H1 (cell line): ENCODE measurements around the gene RIN3. TPM values are rescaled to one million over a fixed set of nuclear protein-coding genes. Genes with fewer than 3 reads are reported as not detected.

Experiments
- CTCF ChIA-PET: fragments of 300-600 bp; sonication (Branson Sonifier 250); formaldehyde crosslinking; loops from one replicate; lab custom pipeline; 2021; ENCODE audit not compliant: partially characterized antibody; lab: Charles Lee
- POLR2A ChIA-PET: fragments of 300-600 bp; sonication (Branson Sonifier 250); formaldehyde crosslinking; loops from one replicate; lab custom pipeline; 2021; ENCODE audit warnings: inconsistent platforms; ENCODE audit not compliant: partially characterized antibody; lab: Charles Lee
- DNase-seq, 2 experiments: peaks; one replicate each; pipeline versions ENCODE4 v3.0.0 to v3.0.0-alpha.2; 2010 to 2022; ENCODE audit warnings: low spot score in 2 of 2, low read depth in 1 of 2, mixed read lengths in 1 of 2
- FAIRE-seq: peaks from 2 replicates; lab custom pipeline; 2011; peaks lifted over from hg19 to GRCh38; lab: Jason Lieb, UNC
- H2AFZ ChIP-seq: 2 replicates; pipeline ENCODE4 v1.8.1; 2012; ENCODE audit warnings: low read length, inconsistent platforms
- H2AK5ac ChIP-seq: 2 replicates; pipeline ENCODE4 v1.6.1; 2013; ENCODE audit warnings: low read depth, low read length
- H2BK120ac ChIP-seq: replicated peaks from 2 replicates; pipeline ENCODE3; 2013; ENCODE audit warnings: low read depth, low read length, inconsistent platforms
- H2BK12ac ChIP-seq: 2 replicates; pipeline ENCODE4 v1.6.1; 2013; ENCODE audit warnings: low read depth, low read length
- H2BK15ac ChIP-seq: 2 replicates; pipeline ENCODE4 v1.6.1; 2013; ENCODE audit warnings: low read length
- H2BK20ac ChIP-seq: 2 replicates; pipeline ENCODE4 v1.6.1; 2013; ENCODE audit warnings: low read length
- H2BK5ac ChIP-seq: 2 replicates; pipeline ENCODE4 v1.6.1; 2013; ENCODE audit warnings: low read depth, low read length
- H3K14ac ChIP-seq: 2 replicates; pipeline ENCODE4 v1.6.1; 2013; ENCODE audit warnings: inconsistent platforms; ENCODE audit not compliant: insufficient read length
- H3K18ac ChIP-seq: 2 replicates; pipeline ENCODE4 v1.6.1; 2013; ENCODE audit warnings: low read length; ENCODE audit errors: extremely low read depth
- H3K23ac ChIP-seq: 2 replicates; pipeline ENCODE4 v1.6.1; 2013; ENCODE audit warnings: inconsistent platforms; ENCODE audit not compliant: insufficient read length
- H3K23me2 ChIP-seq: 2 replicates; pipeline ENCODE4 v1.6.1; 2013; ENCODE audit warnings: low read depth, low read length
- H3K27ac ChIP-seq: 2 replicates; pipeline ENCODE4 v1.6.1; 2011; ENCODE audit warnings: low read depth, low read length, inconsistent platforms
- H3K27me3 ChIP-seq, 4 experiments: replicated peaks in 1 of 4; 1 replicate in 1 of 4; 2 replicates in 3 of 4; pipeline versions ENCODE4 v1.6.1 to v1.8.1; 2011 to 2013; ENCODE audit warnings: low read length in 3 of 4, mild to moderate bottlenecking in 3 of 4, inconsistent platforms in 2 of 4, mixed read lengths in 2 of 4, moderate library complexity in 1 of 4; ENCODE audit not compliant: control insufficient read depth in 3 of 4, insufficient read depth in 3 of 4; ENCODE audit errors: extremely low read depth in 1 of 4
- H3K36me3 ChIP-seq, 4 experiments: 2 replicates each; pipeline versions ENCODE4 v1.6.1 to v1.8.1; 2011 to 2013; ENCODE audit warnings: mild to moderate bottlenecking in 4 of 4, low read length in 3 of 4, moderate library complexity in 2 of 4, control low read depth in 1 of 4, inconsistent platforms in 1 of 4; ENCODE audit not compliant: insufficient read depth in 4 of 4, control insufficient read depth in 2 of 4
- H3K4ac ChIP-seq: replicated peaks from 2 replicates; pipeline ENCODE3; 2013; ENCODE audit warnings: low read length, low read depth, mixed read lengths, inconsistent platforms; ENCODE audit not compliant: insufficient read length
- H3K4me1 ChIP-seq, 4 experiments: replicated peaks in 1 of 4; 1 replicate in 1 of 4; 2 replicates in 3 of 4; pipeline versions ENCODE4 v1.6.1 to v1.8.1; 2011 to 2013; ENCODE audit warnings: low read length in 3 of 4, inconsistent platforms in 2 of 4, mixed read lengths in 1 of 4; ENCODE audit not compliant: insufficient read depth in 4 of 4, control insufficient read depth in 3 of 4
- H3K4me2 ChIP-seq, 2 experiments: 2 replicates each; pipeline versions ENCODE4 v1.6.1 to v1.8.1; 2011 to 2013; ENCODE audit warnings: low read depth in 2 of 2, low read length in 2 of 2, control low read depth in 1 of 2, inconsistent platforms in 1 of 2, mild to moderate bottlenecking in 1 of 2; ENCODE audit not compliant: insufficient read depth in 1 of 2
- H3K4me3 ChIP-seq, 4 experiments: fragments of 200-600, 300-600 bp in 1 of 4; sonication (generic), shearing (Covaris generic), sonication (Bioruptor Twin) in 1 of 4; 2 replicates each; pipeline versions ENCODE4 v1.5.1 to v1.8.1; 2011 to 2016; ENCODE audit warnings: low read length in 4 of 4, low read depth in 3 of 4, control low read depth in 2 of 4, inconsistent platforms in 2 of 4, mild to moderate bottlenecking in 2 of 4, mixed read lengths in 1 of 4, moderate library complexity in 1 of 4; ENCODE audit not compliant: insufficient read depth in 2 of 4; ENCODE audit errors: extremely low read depth in 1 of 4
- H3K56ac ChIP-seq: replicated peaks from 2 replicates; pipeline ENCODE3; 2013; ENCODE audit warnings: low read depth, mild to moderate bottlenecking, mixed read lengths, low read length, inconsistent platforms; ENCODE audit not compliant: insufficient read length
- H3K79me1 ChIP-seq: 2 replicates; pipeline ENCODE4 v1.6.1; 2013; ENCODE audit warnings: low read depth, low read length, control low read depth
- H3K79me2 ChIP-seq, 2 experiments: 2 replicates each; pipeline versions ENCODE4 v1.6.1 to v1.8.1; 2012 to 2013; ENCODE audit warnings: low read length in 2 of 2, mild to moderate bottlenecking in 2 of 2, inconsistent platforms in 1 of 2; ENCODE audit not compliant: insufficient read depth in 2 of 2, control insufficient read depth in 1 of 2
- H3K9ac ChIP-seq, 4 experiments: replicated peaks in 1 of 4; 1 replicate in 1 of 4; 2 replicates in 3 of 4; pipeline versions ENCODE4 v1.6.1 to v1.8.1; 2011 to 2013; ENCODE audit warnings: low read depth in 3 of 4, low read length in 3 of 4, control low read depth in 2 of 4, mild to moderate bottlenecking in 2 of 4, moderate library complexity in 2 of 4, inconsistent platforms in 1 of 4; ENCODE audit errors: extremely low read depth in 1 of 4
- H3K9me3 ChIP-seq, 2 experiments: 2 replicates each; pipeline versions ENCODE4 v1.6.1 to v1.8.1; 2012 to 2013; ENCODE audit warnings: mild to moderate bottlenecking in 2 of 2, moderate library complexity in 2 of 2, control low read depth in 1 of 2, inconsistent platforms in 1 of 2, low read depth in 1 of 2, low read length in 1 of 2, mixed read lengths in 1 of 2; ENCODE audit not compliant: insufficient read depth in 2 of 2
- H4K20me1 ChIP-seq, 2 experiments: replicated peaks in 1 of 2; 2 replicates each; pipeline versions ENCODE3 to v1.8.1; 2011 to 2013; ENCODE audit warnings: inconsistent platforms in 2 of 2, low read length in 2 of 2, mild to moderate bottlenecking in 1 of 2; ENCODE audit not compliant: insufficient read depth in 2 of 2, control insufficient read depth in 1 of 2
- H4K5ac ChIP-seq: 2 replicates; pipeline ENCODE4 v1.6.1; 2013; ENCODE audit warnings: low read length, low read depth, mixed read lengths, inconsistent platforms; ENCODE audit not compliant: insufficient read length
- H4K8ac ChIP-seq: 2 replicates; pipeline ENCODE4 v1.8.0; 2013; ENCODE audit warnings: mild to moderate bottlenecking, moderate library complexity, low read length, inconsistent platforms; ENCODE audit not compliant: insufficient read depth; ENCODE audit errors: extremely low read depth
- H4K91ac ChIP-seq: replicated peaks from 2 replicates; pipeline ENCODE3; 2013; ENCODE audit warnings: low read length, mixed read lengths, inconsistent platforms; ENCODE audit not compliant: insufficient read length
- SIN3A ChIP-seq, 2 experiments: IDR thresholded peaks in 1 of 2; conservative IDR thresholded peaks in 1 of 2; 2 replicates each; pipeline ENCODE4 v1.6.1; 2011 to 2012; ENCODE audit warnings: low read length in 2 of 2, improper control_type of control experiment in 1 of 2, low read depth in 1 of 2, mild to moderate bottlenecking in 1 of 2
- SIRT6 ChIP-seq: IDR thresholded peaks from one replicate; pipeline ENCODE4 v1.7.1; 2012; ENCODE audit warnings: low read length, inconsistent platforms
- TCF12 ChIP-seq: IDR thresholded peaks from 2 replicates; pipeline ENCODE4 v1.6.1; 2011; ENCODE audit warnings: low read depth, mild to moderate bottlenecking, low read length
- YY1 ChIP-seq: IDR thresholded peaks from 2 replicates; pipeline ENCODE4 v1.6.1; 2011; ENCODE audit warnings: low read depth, mild to moderate bottlenecking, low read length
- WGBS, 2 experiments: shearing (Covaris generic) in 1 of 2; methylation state at CpG; one replicate each; pipeline versions ENCODE4 v1.1.6 to v1.1.7; 2013 to 2015; ENCODE audit warnings: low lambda C conversion rate in 2 of 2, mixed read lengths in 2 of 2, inconsistent platforms in 1 of 2, low coverage in 1 of 2, missing lambda C conversion rate in 1 of 2; ENCODE audit not compliant: insufficient replicate concordance in 2 of 2, insufficient coverage in 1 of 2, insufficient read length in 1 of 2; ENCODE audit errors: extremely low coverage in 1 of 2, missing lambda C conversion rate in 1 of 2; 5-methylcytosine and 5-hydroxymethylcytosine counted together
- polyA plus RNA-seq, 7 experiments: library from polyadenylated mRNA; depleted of rRNA in 3 of 7; stranded (reverse) in 5 of 7; unstranded in 2 of 7; fragments of >200 nt in 5 of 7; fragments of 200-250 nt in 2 of 7; gene quantifications; 1 replicate in 5 of 7; 2 replicates in 1 of 7; 4 replicates in 1 of 7; pipeline versions ENCODE4 v1.2.1 to v1.2.3, GENCODE V29; 2011 to 2013; ENCODE audit warnings: missing spikeins in 2 of 7, mixed read lengths in 2 of 7
- total RNA-seq: library from RNA; stranded (reverse); fragmentation: NEBNext Ultra II Directional; extraction: Animal tissue kit (Norgen Biotek cat#: 25700); gene quantifications from 2 replicates; pipeline ENCODE4 v1.2.1, GENCODE V29; 2021

The RIN3 gene
- total and polyA plus RNA-seq, 2 of the 8 experiments (the other 6 are each of a cell fraction or from before 2014, with no cell fraction given), result 0.59 to 1.5 TPM

- H3K9ac ChIP-seq, result no peak overlapping the region
- no peaks in the 10 kb centered on the region for H3K79me2 ChIP-seq
- H2BK5ac ChIP-seq, result no peak overlapping the region
- H2BK15ac ChIP-seq, result no peak overlapping the region
- no peaks in the 10 kb centered on the region for H3K4me1 ChIP-seq
- H2BK20ac ChIP-seq, result no peak overlapping the region
- no peak overlapping the region for H3K23ac ChIP-seq
- H3K9me3 ChIP-seq, result no peaks in the 10 kb centered on the region
- H4K20me1 ChIP-seq, result no peaks in the 10 kb centered on the region
- no peak for FAIRE-seq
- H3K23me2 ChIP-seq, result no peaks in the 10 kb centered on the region
- ChIA-PET POLR2A (no interaction called here), CTCF (interaction anchor here (1.2 kb wide), 1 partner anchor 47 kb away, joined by 3 read pairs; no protein-coding TSS in a partner anchor)
- no peak for DNase-seq
- H3K27me3 ChIP-seq, result no peaks in the 10 kb centered on the region
- WGBS, 2 experiments, result 85% methylated on average over 3 of the region's 3 CpGs; no CpG with 5 or more reads in 1 of the 2 experiments
- no peak overlapping the region for H2AK5ac ChIP-seq
- no peak overlapping the region for H2AFZ ChIP-seq
- no peak overlapping the region for H3K27ac ChIP-seq
- H3K4me3 ChIP-seq, result no peak overlapping the region
- no peaks in the 10 kb centered on the region for H3K79me1 ChIP-seq
- H2BK120ac ChIP-seq, result no peak overlapping the region
- H3K36me3 ChIP-seq, result no peaks in the 10 kb centered on the region
- H3K56ac ChIP-seq, result no peak overlapping the region
- no peak overlapping the region for H3K4me2 ChIP-seq
- H3K4ac ChIP-seq, result no peak overlapping the region
- H4K5ac ChIP-seq, result no peak overlapping the region
- no peak for TF ChIP-seq SIRT6
- no peak for TF ChIP-seq YY1
- no peak for TF ChIP-seq SIN3A (conservative IDR thresholded peaks at IDR 0.05 in 1 of 2, IDR thresholded peaks at IDR 0.05 in 1 of 2; ENCODE audit: low read depth in 1 of 2, low read length in 2 of 2)
- no peak for TF ChIP-seq TCF12
- no peak overlapping the region for H2BK12ac ChIP-seq
- no peak overlapping the region for H3K18ac ChIP-seq
- H4K8ac ChIP-seq, result no peak overlapping the region
- H3K14ac ChIP-seq, result no peak overlapping the region
- H4K91ac ChIP-seq, result no peak overlapping the region
Observed at GRCh38 chr14:92506231-92506630, 7.3 kb upstream of the RIN3 start.
